C4-2B (cell line): ENCODE data around the gene ZC3H15.

Experiments used
- ZFX ChIP-seq: fragments of 450-650 bp; IDR thresholded peaks from 2 replicates; pipeline ENCODE4 v1.6.1; 2017
- TF ChIP-seq, protein P1 (sequence below): fragments of 450-650 bp; conservative IDR thresholded peaks from 2 replicates; pipeline ENCODE4 v1.5.1; 2017; ENCODE audit warnings: mild to moderate bottlenecking

DNA sequence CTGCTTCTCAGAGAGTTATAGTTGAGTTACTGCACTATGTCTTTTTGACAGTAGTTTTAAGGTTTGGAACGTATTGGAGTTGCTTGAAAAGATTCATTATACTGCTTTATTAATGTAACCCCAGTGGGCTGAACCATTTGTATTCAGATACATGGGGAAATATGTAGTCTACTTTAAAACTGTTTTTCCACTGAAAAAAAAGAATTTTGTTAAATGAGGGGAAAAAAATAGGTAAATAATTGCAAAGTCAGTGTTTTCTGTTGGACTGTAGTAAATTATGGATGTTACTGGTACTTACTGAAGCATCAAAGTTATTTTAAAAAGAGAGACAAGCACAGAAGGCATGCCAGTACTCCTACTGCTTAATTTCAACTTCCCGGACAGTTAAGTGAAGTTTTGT is 36.4 kb downstream of the ZC3H15 start:
- TF ChIP-seq, protein P1, sequence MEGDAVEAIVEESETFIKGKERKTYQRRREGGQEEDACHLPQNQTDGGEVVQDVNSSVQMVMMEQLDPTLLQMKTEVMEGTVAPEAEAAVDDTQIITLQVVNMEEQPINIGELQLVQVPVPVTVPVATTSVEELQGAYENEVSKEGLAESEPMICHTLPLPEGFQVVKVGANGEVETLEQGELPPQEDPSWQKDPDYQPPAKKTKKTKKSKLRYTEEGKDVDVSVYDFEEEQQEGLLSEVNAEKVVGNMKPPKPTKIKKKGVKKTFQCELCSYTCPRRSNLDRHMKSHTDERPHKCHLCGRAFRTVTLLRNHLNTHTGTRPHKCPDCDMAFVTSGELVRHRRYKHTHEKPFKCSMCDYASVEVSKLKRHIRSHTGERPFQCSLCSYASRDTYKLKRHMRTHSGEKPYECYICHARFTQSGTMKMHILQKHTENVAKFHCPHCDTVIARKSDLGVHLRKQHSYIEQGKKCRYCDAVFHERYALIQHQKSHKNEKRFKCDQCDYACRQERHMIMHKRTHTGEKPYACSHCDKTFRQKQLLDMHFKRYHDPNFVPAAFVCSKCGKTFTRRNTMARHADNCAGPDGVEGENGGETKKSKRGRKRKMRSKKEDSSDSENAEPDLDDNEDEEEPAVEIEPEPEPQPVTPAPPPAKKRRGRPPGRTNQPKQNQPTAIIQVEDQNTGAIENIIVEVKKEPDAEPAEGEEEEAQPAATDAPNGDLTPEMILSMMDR = no peak
- no peak for TF ChIP-seq ZFX
